SH-SY5Y (cell line): Measurements from ENCODE around the gene SLC25A20.

Source experiments
- GATA2 ChIP-seq: IDR thresholded peaks from 2 replicates; pipeline ENCODE4 v1.6.1; 2011; ENCODE audit warnings: mild to moderate bottlenecking, low read depth, low read length
- GATA3 ChIP-seq: IDR thresholded peaks from 2 replicates; pipeline ENCODE4 v1.6.1; 2011; ENCODE audit warnings: low read depth, mild to moderate bottlenecking, low read length, moderate library complexity

SLC25A20 gene

GRCh38 chr3:48835650-48836366, 62.9 kb downstream of the SLC25A20 start:
- TF ChIP-seq GATA3 (no peak), GATA2 (no peak)

- no peak for TF ChIP-seq GATA2
- no peak for TF ChIP-seq GATA3
These were observed 66.0 kb downstream of the SLC25A20 start for GRCh38 chr3:48832684-48833083.

- TF ChIP-seq GATA3: no peak
- no peak; the same call in 1 of the 2 replicates for TF ChIP-seq GATA2
These were observed 68.0 kb downstream of the SLC25A20 start for GRCh38 chr3:48830715-48831114.

- TF ChIP-seq GATA2: no peak
- TF ChIP-seq GATA3: no peak
These were observed 72.2 kb downstream of the SLC25A20 start for GRCh38 chr3:48826451-48826850.

- no peak for TF ChIP-seq GATA2
- no peak for TF ChIP-seq GATA3
These were observed 77.9 kb downstream of the SLC25A20 start for GRCh38 chr3:48820612-48821324.

- TF ChIP-seq GATA3 (no peak), GATA2 (no peak)
These were observed 79.2 kb downstream of the SLC25A20 start for GRCh38 chr3:48819234-48820221.

- no peak for TF ChIP-seq GATA3
- TF ChIP-seq GATA2: no peak
These were observed 87.2 kb downstream of the SLC25A20 start for GRCh38 chr3:48811524-48811923.
